Coronary artery (tissue), 2 donors: ENCODE measurements around the gene ZNF862.

Source experiments
- DNase-seq: peaks from one replicate; pipeline ENCODE4 v3.0.0-alpha.2; 2017; ENCODE audit warnings: low spot score
- H3K27ac ChIP-seq, 2 donors: fragments of 200-600 bp; sonication (generic); one replicate each; pipeline ENCODE4 v1.5.1; 2016 to 2019
- H3K4me3 ChIP-seq: fragments of 200-600 bp; sonication (generic); 2 replicates; pipeline ENCODE4 v1.5.1; 2016; ENCODE audit warnings: mild to moderate bottlenecking, moderate library complexity
- TF ChIP-seq, protein P1 (sequence below): fragments of 200-600 bp; sonication (generic); IDR thresholded peaks from one replicate; pipeline ENCODE4 v1.5.1; 2019; ENCODE audit warnings: antibody characterized with exemption

Gene ZNF862

DNA sequence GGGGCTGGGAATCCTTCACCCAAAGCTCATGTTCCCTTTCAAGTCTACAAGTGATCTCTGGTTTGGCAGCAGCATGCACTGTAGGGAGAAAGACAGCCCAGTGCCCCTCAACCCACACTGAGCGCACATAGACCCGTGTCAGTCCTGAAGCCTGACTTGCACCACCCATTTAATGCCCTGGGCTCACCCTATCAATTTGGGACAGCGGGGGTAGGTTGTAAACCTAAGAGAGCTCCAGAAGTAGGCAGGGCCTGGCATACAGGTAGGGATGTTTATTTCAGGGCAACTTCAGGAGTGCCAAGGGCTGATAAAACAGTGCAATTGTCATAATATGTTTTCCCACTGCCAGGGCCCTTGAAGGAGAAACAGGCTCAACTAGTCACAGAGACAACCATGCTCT lies 32.1 kb downstream of the ZNF862 start:
- no peak overlapping the region for H3K4me3 ChIP-seq
- H3K27ac ChIP-seq: no peak overlapping the region
- DNase-seq: no peak
- TF ChIP-seq, protein P1, sequence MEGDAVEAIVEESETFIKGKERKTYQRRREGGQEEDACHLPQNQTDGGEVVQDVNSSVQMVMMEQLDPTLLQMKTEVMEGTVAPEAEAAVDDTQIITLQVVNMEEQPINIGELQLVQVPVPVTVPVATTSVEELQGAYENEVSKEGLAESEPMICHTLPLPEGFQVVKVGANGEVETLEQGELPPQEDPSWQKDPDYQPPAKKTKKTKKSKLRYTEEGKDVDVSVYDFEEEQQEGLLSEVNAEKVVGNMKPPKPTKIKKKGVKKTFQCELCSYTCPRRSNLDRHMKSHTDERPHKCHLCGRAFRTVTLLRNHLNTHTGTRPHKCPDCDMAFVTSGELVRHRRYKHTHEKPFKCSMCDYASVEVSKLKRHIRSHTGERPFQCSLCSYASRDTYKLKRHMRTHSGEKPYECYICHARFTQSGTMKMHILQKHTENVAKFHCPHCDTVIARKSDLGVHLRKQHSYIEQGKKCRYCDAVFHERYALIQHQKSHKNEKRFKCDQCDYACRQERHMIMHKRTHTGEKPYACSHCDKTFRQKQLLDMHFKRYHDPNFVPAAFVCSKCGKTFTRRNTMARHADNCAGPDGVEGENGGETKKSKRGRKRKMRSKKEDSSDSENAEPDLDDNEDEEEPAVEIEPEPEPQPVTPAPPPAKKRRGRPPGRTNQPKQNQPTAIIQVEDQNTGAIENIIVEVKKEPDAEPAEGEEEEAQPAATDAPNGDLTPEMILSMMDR: no peak

- H3K4me3 ChIP-seq: no peak overlapping the region
- H3K27ac ChIP-seq: no peak overlapping the region
- TF ChIP-seq, protein P1: no peak
- DNase-seq: peak; percentile 72
These were observed 32.7 kb downstream of the ZNF862 start for GRCh38 chr7:149870701-149871483.

DNA sequence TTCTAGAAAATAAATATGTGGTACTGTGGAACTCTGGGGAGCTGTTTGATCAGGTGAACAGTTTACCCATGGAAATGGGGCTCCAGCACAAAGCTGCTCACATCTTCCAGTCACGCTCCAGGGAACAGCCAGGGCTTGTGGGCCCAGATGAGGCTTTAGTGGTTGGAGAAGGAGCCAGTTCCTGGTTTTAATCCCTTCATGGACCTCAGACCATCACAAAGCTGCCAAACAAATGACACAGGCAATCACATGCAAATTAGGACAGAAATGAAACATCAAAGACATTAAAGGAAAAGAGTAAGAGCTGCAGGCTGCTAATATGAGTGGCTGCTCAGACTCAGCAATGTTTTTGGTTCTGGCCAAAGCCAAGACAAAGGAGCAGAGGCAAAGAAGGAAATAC lies 33.4 kb downstream of the ZNF862 start:
- TF ChIP-seq, protein P1: no peak
- DNase-seq: no peak
- no peak overlapping the region for H3K4me3 ChIP-seq
- no peak overlapping the region for H3K27ac ChIP-seq

DNA sequence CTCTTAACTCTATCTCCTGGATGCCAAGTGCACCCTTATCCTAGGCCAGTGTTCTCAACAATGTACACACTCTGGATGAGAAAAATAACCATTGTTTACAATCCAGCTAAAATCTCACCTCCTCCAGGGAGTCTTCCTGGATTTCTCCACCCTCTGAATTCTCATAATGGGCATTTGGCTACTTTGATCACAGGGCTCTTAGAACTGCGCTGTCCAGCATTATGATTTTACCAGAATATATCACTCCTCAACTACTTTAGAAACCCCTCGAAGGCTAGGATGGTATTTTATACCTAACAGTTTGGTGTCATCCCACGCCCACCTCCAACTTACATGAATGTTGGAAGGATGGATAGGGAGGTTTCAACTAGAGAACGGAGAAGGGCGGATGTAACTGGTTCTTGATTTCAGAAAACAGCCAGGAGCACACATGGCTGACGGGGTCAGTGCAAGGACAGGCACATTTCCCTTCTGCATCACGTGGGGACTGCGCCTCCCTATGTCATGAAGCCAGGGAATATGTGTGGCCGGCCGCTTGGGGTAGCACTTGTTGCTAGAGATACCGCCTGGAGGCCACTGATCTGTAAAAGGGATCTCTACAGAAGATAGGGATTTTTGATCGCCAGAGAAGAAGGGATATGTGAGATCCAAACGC lies 34.4 kb downstream of the ZNF862 start:
- Histone ChIP-seq H3K27ac (peak overlapping the region; percentile 85 to 87), H3K4me3 (peak overlapping the region; percentile 86)
- DNase-seq: peak; percentile 88
- TF ChIP-seq, protein P1: no peak

DNA sequence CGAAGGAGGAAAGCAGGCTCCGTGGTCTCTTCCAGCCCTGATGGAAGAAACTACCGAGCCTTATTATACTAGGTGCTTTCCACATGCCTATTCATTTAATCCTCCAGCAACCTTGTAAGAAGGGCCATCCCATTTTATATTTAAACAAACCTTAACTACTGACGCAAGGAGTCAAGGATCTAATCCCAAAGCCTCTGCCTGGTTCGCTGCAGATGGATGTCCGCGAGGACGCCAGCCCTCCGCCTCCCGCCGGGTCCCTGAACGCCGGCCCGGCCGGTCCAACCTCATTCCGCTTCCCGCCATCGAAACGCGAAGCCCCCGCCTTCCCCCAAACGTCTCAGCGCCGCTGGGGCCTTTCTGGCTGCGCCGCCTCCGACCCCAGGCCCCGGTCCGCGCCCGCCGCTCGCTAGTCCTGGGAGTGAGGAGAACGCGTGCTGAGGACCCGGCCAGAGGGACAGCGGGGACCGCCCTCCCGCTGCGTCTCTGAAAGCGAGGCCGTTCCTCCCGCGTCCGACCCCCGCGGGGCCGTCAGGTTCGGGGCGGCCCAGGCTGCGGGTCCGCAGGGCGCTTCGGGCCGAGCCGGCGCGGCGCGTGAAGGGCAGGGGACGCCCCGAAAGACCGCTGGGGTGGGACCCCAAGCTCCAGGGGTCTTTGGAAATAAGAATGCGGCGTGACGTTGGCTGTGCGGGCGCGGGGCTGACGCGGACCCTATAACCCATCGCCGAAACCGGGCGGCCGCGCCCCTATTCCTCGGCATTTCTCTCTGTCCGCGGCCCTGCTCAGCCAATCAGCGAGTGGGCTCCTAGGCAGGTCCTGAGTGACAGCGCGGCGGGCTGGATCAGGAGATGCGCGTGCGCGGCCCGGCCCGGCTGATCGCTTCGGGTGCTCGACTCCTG lies 35.1 kb downstream of the ZNF862 start, which contains the start of gene ATP6V0E2:
TSS of gene ATP6V0E2 (plus strand) at position 896 of the 896 bp plus-strand sequence. CDS start 97 bp downstream, outside the sequence.
- TF ChIP-seq, protein P1: no peak
- DNase-seq: peak; percentile 93
- Histone ChIP-seq H3K27ac (peak within 1 kb of the TSS; percentile 85 to 87), H3K4me3 (peak within 1 kb of the TSS; percentile 86)

GRCh38 chr7:149873970-149874643 lies 35.9 kb downstream of the ZNF862 start:
- no peak for DNase-seq
- Histone ChIP-seq H3K27ac (peak overlapping the region in 1 of 2 donors; percentile 87), H3K4me3 (peak overlapping the region; percentile 86)
- TF ChIP-seq, protein P1: no peak
